K562 (cell line): Measurements from ENCODE around the gene PHOSPHO1. TPM values are rescaled to one million over a fixed set of nuclear protein-coding genes. Genes with fewer than 3 reads are reported as not detected.

Experiments
- ARID1B ChIP-seq: fragments of 450-650 bp; IDR thresholded peaks from 2 replicates; pipeline ENCODE4 v1.6.1; 2016; ENCODE audit warnings: antibody characterized with exemption, mild to moderate bottlenecking, inconsistent platforms
- CCAR2 ChIP-seq: fragments of 200-400 bp; formaldehyde crosslinking; IDR thresholded peaks from 2 replicates; pipeline ENCODE4 v1.6.1; 2017; ENCODE audit warnings: mild to moderate bottlenecking, low read depth, low read length
- DACH1 ChIP-seq: fragments of 450-650 bp; IDR thresholded peaks from 2 replicates; pipeline ENCODE4 v1.6.1; 2018; ENCODE audit not compliant: partially characterized antibody
- E2F6 ChIP-seq, 2 experiments: IDR thresholded peaks; 2 replicates each; pipeline ENCODE4 v1.6.1; 2011; ENCODE audit warnings: borderline replicate concordance in 1 of 2, control low read depth in 1 of 2, low read depth in 1 of 2, low read length in 1 of 2, mild to moderate bottlenecking in 1 of 2, mixed read lengths in 1 of 2, moderate library complexity in 1 of 2; ENCODE audit not compliant: insufficient read depth in 1 of 2, insufficient read length in 1 of 2, poor library complexity in 1 of 2, severe bottlenecking in 1 of 2; ENCODE audit errors: extremely low read depth in 1 of 2
- HDAC6 ChIP-seq: IDR thresholded peaks from 2 replicates; pipeline ENCODE4 v1.6.1; 2012; ENCODE audit warnings: low read depth, mild to moderate bottlenecking, control low read depth, inconsistent platforms, low read length, moderate library complexity
- MITF ChIP-seq: IDR thresholded peaks from 2 replicates; pipeline ENCODE4 v1.6.1; 2014; ENCODE audit warnings: antibody characterized with exemption
- ZNF133 ChIP-seq: fragments of 250-450 bp; sonication (Bioruptor Pico); IDR thresholded peaks from 2 replicates; pipeline ENCODE4 v1.4.0; 2020; ENCODE audit warnings: mild to moderate bottlenecking
- polyA plus RNA-seq, 8 experiments: library from polyadenylated mRNA; depleted of rRNA in 4 of 8; stranded (reverse) in 5 of 8; unstranded in 3 of 8; fragments of >200 nt; fragmentation: Nextera tagmentation in 2 of 8; fragmentation: Illumina TruSeq in 1 of 8; extraction: Ambion mirVana in 2 of 8; extraction: Trizol in 1 of 8; gene quantifications; 2 replicates each; pipeline versions ENCODE4 v1.2.1 to v1.2.3, GENCODE V29; 2011 to 2014; ENCODE audit warnings: inconsistent platforms in 1 of 8, missing spikeins in 1 of 8
- total RNA-seq, 7 experiments: library from RNA; depleted of rRNA in 6 of 7; stranded (reverse); fragments of >200 nt in 6 of 7; fragmentation: Illumina TruSeq in 2 of 7; extraction: Trizol in 2 of 7; gene quantifications; 2 replicates each; pipeline versions ENCODE4 v1.2.1 to v1.2.3, GENCODE V29; 2011 to 2021; ENCODE audit warnings: low replicate concordance in 1 of 7
- TF ChIP-seq, protein P1 (sequence below): fragments of 250-450 bp; sonication (Bioruptor Pico); IDR thresholded peaks from 2 replicates; pipeline ENCODE4 v1.5.0; 2021; ENCODE audit warnings: mild to moderate bottlenecking, moderate library complexity
- TF ChIP-seq, protein P2 (sequence below): fragments of 450-650 bp; IDR thresholded peaks from 2 replicates; pipeline ENCODE4 v1.6.1; 2017; ENCODE audit warnings: antibody characterized with exemption
- TF ChIP-seq, protein P3 (sequence below): fragments of 250-450 bp; sonication (Bioruptor Pico); IDR thresholded peaks from 2 replicates; pipeline ENCODE4 v1.4.0; 2020

Gene PHOSPHO1
- total and polyA plus RNA-seq, 9 of the 15 experiments (the other 6 are each of a cell fraction or from before 2014, with no cell fraction given), result 0.06 to 0.07 TPM; not detected in 7

GRCh38 chr17:49193513-49194296 lies 36.9 kb downstream of the PHOSPHO1 start (continued):
- TF ChIP-seq, protein P1, sequence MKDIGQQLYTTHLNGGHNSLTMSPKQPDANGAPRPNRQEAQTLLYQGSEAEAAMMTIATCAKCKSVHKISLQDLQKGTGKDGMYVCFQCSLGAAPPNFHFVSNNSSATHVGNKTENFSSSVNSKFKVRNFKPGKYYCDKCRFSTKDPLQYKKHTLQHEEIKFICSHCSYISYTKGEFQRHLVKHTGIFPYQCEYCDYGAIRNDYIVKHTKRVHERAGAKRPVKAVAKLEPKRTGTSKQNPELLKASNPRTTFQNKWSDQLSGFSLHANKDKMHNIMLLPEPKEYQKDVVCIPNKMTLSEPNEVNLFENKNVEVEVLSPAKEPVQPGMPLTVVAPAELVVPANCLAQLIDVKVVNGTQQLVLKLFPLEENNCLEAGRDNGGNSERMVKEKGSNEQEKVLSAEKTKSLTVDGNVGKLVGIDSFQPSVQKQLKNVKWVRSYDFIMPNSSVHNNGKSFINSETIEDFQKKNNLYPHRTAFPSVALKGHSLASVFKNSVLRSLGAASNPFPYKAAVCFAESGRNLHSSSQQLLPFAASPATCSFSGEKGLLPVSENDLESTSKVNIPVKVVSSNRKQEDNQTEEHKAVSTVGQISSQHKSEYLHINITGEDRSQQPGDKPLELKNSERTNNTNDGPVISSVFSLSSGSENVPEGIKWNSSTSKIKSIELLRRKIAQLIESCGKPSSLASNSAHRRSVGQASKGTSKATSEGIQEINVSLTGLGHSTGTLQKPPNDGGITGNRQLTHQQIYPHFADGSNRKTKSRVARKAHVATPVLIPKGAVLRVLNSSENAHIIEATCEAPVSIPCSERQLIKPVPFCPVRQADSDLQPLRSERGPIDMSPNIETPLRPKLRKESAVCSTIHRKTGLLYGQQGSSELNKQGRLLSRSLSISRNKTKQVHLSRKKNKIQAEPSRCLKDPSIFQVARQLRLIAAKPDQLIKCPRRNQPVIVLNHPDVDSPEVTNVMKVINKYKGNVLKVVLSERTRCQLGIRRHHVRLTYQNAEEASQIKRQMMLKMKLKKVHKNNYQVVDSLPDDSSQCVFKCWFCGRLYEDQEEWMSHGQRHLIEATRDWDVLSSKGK (CRISPR knock-in tag), result no peak
- TF ChIP-seq DACH1 (no peak), MITF (no peak), ARID1B (no peak; the same call in 1 of the 2 replicates), CCAR2 (no peak), E2F6 (IDR thresholded peaks at IDR 0.05; ENCODE audit: borderline replicate concordance in 1 of 2, extremely low read depth in 1 of 2, insufficient read depth in 1 of 2, insufficient read length in 1 of 2, low read depth in 1 of 2, low read length in 1 of 2, poor library complexity in 1 of 2, severe bottlenecking in 1 of 2) (peak in 1 of 2 experiments; percentile 55), HDAC6 (no peak), ZNF133 (CRISPR knock-in tag) (no peak)
- TF ChIP-seq, protein P2, sequence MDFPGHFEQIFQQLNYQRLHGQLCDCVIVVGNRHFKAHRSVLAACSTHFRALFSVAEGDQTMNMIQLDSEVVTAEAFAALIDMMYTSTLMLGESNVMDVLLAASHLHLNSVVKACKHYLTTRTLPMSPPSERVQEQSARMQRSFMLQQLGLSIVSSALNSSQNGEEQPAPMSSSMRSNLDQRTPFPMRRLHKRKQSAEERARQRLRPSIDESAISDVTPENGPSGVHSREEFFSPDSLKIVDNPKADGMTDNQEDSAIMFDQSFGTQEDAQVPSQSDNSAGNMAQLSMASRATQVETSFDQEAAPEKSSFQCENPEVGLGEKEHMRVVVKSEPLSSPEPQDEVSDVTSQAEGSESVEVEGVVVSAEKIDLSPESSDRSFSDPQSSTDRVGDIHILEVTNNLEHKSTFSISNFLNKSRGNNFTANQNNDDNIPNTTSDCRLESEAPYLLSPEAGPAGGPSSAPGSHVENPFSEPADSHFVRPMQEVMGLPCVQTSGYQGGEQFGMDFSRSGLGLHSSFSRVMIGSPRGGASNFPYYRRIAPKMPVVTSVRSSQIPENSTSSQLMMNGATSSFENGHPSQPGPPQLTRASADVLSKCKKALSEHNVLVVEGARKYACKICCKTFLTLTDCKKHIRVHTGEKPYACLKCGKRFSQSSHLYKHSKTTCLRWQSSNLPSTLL, result peak; percentile 71; the same call in 1 of the 2 replicates
- TF ChIP-seq, protein P3, sequence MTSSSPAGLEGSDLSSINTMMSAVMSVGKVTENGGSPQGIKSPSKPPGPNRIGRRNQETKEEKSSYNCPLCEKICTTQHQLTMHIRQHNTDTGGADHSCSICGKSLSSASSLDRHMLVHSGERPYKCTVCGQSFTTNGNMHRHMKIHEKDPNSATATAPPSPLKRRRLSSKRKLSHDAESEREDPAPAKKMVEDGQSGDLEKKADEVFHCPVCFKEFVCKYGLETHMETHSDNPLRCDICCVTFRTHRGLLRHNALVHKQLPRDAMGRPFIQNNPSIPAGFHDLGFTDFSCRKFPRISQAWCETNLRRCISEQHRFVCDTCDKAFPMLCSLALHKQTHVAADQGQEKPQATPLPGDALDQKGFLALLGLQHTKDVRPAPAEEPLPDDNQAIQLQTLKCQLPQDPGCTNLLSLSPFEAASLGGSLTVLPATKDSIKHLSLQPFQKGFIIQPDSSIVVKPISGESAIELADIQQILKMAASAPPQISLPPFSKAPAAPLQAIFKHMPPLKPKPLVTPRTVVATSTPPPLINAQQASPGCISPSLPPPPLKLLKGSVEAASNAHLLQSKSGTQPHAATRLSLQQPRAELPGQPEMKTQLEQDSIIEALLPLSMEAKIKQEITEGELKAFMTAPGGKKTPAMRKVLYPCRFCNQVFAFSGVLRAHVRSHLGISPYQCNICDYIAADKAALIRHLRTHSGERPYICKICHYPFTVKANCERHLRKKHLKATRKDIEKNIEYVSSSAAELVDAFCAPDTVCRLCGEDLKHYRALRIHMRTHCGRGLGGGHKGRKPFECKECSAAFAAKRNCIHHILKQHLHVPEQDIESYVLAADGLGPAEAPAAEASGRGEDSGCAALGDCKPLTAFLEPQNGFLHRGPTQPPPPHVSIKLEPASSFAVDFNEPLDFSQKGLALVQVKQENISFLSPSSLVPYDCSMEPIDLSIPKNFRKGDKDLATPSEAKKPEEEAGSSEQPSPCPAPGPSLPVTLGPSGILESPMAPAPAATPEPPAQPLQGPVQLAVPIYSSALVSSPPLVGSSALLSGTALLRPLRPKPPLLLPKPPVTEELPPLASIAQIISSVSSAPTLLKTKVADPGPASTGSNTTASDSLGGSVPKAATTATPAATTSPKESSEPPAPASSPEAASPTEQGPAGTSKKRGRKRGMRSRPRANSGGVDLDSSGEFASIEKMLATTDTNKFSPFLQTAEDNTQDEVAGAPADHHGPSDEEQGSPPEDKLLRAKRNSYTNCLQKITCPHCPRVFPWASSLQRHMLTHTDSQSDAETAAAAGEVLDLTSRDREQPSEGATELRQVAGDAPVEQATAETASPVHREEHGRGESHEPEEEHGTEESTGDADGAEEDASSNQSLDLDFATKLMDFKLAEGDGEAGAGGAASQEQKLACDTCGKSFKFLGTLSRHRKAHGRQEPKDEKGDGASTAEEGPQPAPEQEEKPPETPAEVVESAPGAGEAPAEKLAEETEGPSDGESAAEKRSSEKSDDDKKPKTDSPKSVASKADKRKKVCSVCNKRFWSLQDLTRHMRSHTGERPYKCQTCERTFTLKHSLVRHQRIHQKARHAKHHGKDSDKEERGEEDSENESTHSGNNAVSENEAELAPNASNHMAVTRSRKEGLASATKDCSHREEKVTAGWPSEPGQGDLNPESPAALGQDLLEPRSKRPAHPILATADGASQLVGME (CRISPR knock-in tag), result no peak
